ENCODE data around the gene LRRC8D.

LRRC8D gene

GRCh38 chr1:89896105-89896942 lies 75.5 kb downstream of the LRRC8D start:
- no peak for DNase-seq (ENCODE audit: low read depth)

GRCh38 chr1:89897347-89898133 lies 76.7 kb downstream of the LRRC8D start:
- DNase-seq (ENCODE audit: low read depth) = no peak

GRCh38 chr1:89898150-89898549 lies 77.3 kb downstream of the LRRC8D start:
- DNase-seq (ENCODE audit: low read depth) = no peak

GRCh38 chr1:89898695-89899470 lies 78.1 kb downstream of the LRRC8D start:
- DNase-seq (ENCODE audit: low read depth) = no peak

GRCh38 chr1:89900323-89900722 lies 79.5 kb downstream of the LRRC8D start:
- DNase-seq (ENCODE audit: low read depth) = no peak

GRCh38 chr1:89900791-89901708 lies 80.2 kb downstream of the LRRC8D start:
- no peak for DNase-seq (ENCODE audit: low read depth)

GRCh38 chr1:89901957-89902669 lies 81.3 kb downstream of the LRRC8D start:
- no peak for DNase-seq (ENCODE audit: low read depth)

GRCh38 chr1:89903550-89903949 lies 82.7 kb downstream of the LRRC8D start:
- no peak for DNase-seq (ENCODE audit: low read depth)

- DNase-seq (ENCODE audit: low read depth) = no peak
Observed at GRCh38 chr1:89904219-89904980, 83.6 kb downstream of the LRRC8D start.

GRCh38 chr1:89905395-89906058 lies 84.7 kb downstream of the LRRC8D start:
- DNase-seq (ENCODE audit: low read depth) = no peak

- no peak for DNase-seq (ENCODE audit: low read depth)
Observed at GRCh38 chr1:89906088-89906487, 85.3 kb downstream of the LRRC8D start.

- no peak for DNase-seq (ENCODE audit: low read depth)
Observed at GRCh38 chr1:89907727-89908212, 86.9 kb downstream of the LRRC8D start.

- no peak for DNase-seq (ENCODE audit: low read depth)
Observed at GRCh38 chr1:89908273-89908671, 87.4 kb downstream of the LRRC8D start.

GRCh38 chr1:89908672-89909436 lies 88.0 kb downstream of the LRRC8D start:
- DNase-seq (ENCODE audit: low read depth) = no peak

- no peak for DNase-seq (ENCODE audit: low read depth)
Observed at GRCh38 chr1:89910268-89910667, 89.4 kb downstream of the LRRC8D start.

GRCh38 chr1:89910780-89911179 lies 89.9 kb downstream of the LRRC8D start:
- DNase-seq (ENCODE audit: low read depth) = no peak

GRCh38 chr1:89911191-89911991 lies 90.6 kb downstream of the LRRC8D start:
- no peak for DNase-seq (ENCODE audit: low read depth)

- no peak for DNase-seq (ENCODE audit: low read depth)
Observed at GRCh38 chr1:89912073-89912472, 91.2 kb downstream of the LRRC8D start.
